Measurements from ENCODE around the gene CLEC4M.

Gene CLEC4M, protein sequence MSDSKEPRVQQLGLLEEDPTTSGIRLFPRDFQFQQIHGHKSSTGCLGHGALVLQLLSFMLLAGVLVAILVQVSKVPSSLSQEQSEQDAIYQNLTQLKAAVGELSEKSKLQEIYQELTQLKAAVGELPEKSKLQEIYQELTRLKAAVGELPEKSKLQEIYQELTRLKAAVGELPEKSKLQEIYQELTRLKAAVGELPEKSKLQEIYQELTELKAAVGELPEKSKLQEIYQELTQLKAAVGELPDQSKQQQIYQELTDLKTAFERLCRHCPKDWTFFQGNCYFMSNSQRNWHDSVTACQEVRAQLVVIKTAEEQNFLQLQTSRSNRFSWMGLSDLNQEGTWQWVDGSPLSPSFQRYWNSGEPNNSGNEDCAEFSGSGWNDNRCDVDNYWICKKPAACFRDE

DNA sequence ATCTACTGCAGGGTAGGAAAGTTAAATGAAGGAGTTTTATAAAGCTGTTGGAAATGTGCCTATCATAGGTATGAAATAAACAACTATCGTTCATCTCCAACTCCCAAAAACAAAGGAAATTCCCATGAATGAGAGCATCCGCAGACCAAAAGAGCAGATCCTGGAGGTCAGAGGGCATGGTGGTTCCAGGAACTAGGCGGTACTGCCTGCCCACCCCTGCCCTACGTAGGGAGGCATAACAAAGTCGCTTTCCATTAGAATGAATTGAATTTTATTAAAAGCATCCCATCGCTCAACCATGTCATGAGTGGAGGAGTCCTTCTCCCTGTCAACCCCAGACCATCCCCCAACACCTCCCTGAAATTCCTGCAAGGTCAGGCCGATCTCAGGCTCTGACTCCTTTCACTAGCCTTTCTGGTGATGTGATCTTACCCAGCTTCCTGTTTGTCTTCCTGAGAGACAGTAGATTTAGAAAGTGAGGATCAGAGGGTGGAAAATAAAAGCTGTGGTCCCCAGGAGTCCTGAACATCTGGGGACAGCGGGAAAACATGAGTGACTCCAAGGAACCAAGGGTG, at the start of gene CLEC4M:
TSS of gene CLEC4M (plus strand) at position 525 of the 575 bp plus-strand sequence. CDS start at position 549, 24 bp downstream.
- DNase-seq = no peak

DNA sequence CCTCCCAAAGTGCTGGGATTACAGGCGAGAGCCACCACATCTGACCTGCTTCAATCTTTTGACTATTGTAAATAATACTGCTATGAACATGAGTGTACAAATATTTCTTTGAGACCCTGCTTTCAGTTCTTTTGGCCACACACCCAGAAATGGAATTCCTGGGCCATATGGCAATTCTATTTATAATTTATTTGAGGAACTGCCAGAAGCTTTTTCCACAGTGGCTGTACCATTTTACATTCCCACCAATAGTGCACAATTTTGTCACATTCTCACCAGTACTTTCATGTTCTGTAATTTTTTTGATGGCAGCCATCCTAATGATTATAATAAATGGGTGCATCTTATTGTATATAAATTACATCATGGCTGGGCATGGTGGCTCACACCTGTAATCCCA, 47.4 kb upstream of the CLEC4M start:
- no peak for DNase-seq

- DNase-seq = no peak
Observed at GRCh38 chr19:7716762-7717161, 46.3 kb upstream of the CLEC4M start.

- DNase-seq = no peak
Observed at GRCh38 chr19:7718668-7719067, 44.4 kb upstream of the CLEC4M start.

GRCh38 chr19:7720351-7720750, 42.7 kb upstream of the CLEC4M start:
- no peak for DNase-seq

- no peak for DNase-seq
Observed at GRCh38 chr19:7722231-7722651, 40.8 kb upstream of the CLEC4M start.

- no peak for DNase-seq
Observed at GRCh38 chr19:7725791-7726190, 37.3 kb upstream of the CLEC4M start.

DNA sequence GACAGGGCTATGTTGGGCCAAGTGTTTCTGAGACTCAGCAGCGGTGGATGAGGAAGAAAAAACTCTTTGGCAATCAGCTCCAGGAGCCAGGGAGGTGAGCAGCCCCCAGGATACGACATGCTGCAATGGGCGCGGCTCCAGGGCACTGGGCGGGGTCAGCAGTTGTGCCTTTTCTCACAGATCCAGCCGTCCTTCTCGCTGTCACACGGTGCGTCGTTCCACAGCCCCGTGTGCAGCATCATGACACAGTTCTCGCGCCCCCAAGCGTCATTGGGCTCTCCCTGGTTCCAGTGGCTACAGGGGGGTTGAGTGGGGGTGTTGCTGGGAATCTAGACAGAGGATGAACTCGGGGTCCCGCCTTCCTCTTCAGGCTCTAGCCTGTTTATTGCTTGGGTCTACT, 33.8 kb upstream of the CLEC4M start:
- DNase-seq = no peak

- DNase-seq = no peak
Observed at GRCh38 chr19:7729831-7730285, 33.2 kb upstream of the CLEC4M start.

- no peak for DNase-seq
Observed at GRCh38 chr19:7730286-7731217, 32.5 kb upstream of the CLEC4M start.

DNA sequence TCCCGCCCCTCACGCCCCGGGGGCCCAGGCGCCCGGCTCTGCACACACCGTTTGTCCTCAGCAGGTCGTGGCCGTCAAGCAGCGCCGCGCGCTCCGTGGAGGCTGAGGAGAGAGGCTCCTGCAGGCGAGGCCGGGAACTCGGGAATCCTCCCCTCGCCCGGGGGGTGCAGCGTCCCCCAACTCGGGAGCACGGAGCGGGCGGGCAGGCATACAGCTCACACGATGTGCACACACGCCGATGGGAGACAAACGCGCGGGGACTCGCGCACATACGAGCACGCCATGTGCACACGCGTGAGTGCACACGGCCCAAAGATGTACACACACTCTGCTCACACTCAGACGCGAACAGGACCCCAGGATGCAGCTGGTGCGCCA, 31.8 kb upstream of the CLEC4M start:
- no peak for DNase-seq

GRCh38 chr19:7731615-7732014, 31.4 kb upstream of the CLEC4M start:
- no peak for DNase-seq

DNA sequence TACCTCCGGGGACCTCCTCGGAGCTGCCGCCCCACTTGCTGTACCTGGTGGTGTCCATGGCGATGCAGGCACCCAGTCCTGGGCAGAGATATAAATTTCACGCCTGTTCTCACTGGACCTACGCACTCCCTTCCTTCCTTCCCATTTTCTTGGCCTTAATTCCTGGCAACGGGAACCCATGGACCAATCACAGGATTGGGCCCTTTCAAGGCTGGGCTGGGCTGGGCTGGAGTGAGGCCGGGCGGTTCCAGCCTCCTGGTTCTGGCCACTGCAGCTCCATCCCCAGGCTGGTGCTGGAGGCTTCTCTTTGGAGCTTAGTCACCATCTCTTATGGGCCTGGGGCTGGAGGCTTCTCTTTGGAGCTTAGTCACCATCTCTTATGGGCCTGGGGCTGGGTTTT, 31.0 kb upstream of the CLEC4M start, which contains the start of gene CLEC4G:
TSS of gene CLEC4G (minus strand) at position 66 of the 400 bp plus-strand sequence. CDS start at position 58, 8 bp downstream.
- no peak for DNase-seq

- no peak for DNase-seq
Observed at GRCh38 chr19:7733376-7733775, 29.7 kb upstream of the CLEC4M start.

DNA sequence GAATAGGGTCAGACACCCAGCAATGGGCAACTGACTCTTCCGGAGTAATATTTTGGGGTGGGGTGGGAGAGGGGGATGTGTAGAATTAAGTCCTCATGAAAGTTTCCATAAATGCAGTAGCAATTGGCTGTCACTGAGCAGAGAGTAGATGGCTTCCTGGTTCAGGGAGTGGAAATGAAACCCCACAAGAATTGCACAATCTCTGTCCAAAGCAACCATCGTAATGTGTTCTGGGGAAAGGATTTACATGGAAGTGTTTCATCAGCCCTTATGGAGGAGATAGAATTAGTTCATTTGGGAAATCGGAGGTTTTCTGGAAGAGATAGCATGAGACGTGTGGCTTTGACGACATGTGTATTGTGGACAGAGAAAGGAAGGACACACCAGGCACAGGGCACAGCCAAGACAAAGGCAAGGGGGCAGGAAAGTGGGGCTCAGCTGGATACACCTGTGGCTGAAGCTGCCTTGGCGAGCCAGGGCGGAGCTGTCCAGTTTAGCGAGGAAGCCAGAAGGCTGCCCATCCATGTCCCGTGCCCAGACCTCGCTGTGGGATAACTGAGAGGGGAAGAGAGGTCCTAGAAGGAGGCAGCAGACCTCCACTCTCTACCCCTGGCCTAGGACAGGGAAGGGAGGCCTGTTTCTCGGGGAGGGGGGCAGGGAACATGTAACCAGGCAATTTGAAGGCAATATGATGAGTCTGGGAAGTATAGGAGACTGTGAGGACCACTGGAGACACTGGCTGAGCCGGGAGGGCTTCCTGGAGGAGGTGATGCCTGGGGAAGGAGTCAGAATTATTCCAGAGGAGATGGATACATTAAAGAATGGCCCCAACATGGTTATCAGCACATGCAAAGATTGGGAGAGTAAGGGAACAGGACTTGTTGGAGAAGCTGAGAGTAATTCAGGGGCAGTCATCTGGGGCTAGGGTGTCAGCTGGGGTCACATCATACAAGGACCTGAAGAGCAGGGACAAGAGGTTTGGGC, 28.5 kb upstream of the CLEC4M start:
- no peak for DNase-seq

GRCh38 chr19:7736148-7736547, 26.9 kb upstream of the CLEC4M start:
- DNase-seq = no peak

DNA sequence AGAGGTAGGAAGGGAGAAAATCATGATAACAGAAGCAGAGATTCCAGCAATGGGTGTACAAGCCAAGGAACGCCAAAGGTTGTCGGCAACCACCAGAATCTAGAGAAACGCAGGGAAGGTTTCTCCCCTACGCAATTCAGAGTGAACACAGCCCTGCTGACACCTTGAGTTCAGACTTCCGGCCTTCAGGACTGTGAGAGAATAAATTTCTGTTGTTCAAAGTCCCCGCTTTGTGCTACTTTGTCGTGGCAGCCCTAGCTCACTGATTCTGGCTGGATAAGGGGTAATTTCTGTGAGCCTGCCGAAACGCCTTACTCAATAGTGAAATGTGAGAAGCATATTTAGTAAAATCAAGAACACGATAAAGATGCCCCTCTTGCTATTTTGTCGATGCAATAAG, 25.8 kb upstream of the CLEC4M start:
- DNase-seq = no peak

DNA sequence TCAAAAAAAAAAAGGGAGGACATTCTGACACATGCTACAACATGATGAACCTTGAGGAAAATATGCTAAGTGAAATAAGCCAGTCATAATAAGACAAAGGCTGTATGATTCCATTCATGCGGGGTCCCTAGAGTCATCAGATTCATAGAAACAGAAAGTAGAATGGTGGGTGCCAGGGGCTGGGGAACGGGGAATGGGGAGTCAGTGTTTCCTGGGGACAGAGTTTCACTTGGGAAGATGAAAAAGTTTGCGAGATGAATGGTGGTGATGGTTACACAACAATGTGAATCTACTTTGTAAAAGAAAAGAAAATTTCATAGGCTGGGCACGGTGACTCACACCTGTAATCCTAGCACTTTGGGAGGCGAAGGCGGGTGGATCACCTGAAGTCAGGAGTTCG, 25.0 kb upstream of the CLEC4M start:
- peak; percentile 13 for DNase-seq

- no peak for DNase-seq
Observed at GRCh38 chr19:7739211-7739755, 23.8 kb upstream of the CLEC4M start.

DNA sequence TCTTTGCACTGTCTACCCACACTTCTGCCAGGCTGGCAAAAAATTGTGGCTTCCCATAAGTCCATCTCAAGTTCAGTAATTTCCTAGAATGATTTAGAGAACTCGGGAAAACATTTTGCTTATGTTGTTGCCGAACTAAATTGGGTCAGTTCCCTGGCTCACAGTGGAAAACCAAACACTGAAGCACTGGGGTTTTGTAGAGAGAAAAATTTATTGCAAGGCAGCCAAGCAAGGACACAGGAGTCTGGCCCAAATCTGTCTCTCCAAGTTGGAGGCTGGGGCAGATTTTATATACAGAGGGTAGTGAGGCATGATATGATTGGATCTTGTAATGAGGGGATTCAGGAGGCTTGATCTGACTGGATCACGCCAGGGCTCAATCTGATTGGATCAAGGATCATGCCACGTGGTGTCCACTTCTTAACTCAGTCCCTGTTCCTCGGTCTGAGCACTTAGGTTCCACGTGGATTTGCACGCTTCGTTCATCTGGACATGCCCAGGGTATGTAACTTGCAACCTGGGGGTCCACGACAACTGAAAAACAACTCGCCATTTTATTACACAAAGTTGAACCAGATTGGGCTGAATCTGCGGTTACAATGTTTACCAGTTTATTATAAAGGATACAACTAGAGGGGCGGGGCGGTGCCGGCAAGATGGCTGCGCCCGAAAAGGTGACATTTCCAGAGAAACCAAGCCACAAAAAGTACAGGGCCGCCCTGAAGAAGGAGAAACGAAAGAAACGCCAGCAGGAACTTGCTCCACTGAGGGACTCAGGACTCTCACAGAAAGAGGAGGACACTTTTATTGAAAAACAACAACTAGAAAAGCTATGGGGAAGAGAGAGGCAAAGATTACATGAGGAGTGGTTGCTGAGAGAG, 23.0 kb upstream of the CLEC4M start:
- no peak for DNase-seq

- DNase-seq = no peak
Observed at GRCh38 chr19:7740682-7741054, 22.4 kb upstream of the CLEC4M start.
